ENCODE results near the gene TGFA.

Gene TGFA

DNA sequence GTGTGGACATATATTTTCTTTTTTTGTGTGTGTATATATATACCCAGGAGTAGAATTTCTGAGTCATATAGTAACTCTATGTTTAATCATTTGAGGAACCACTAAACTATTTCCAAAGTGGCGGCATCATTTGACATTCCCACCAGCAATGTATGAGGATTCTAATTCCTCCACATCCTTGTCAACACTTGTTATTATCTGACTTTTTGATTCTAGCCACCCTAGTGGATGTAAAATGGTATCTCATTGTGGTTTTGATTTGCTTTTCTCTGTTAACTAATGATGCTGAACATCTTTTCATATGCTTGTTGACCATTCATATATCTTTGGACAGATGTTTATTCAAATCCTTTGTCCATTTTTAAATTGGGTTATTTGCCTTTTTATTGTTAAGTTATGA is 120.3 kb downstream of the TGFA start:
- Histone ChIP-seq H3K4me3 (ENCODE audit: low read length, poor library complexity, severe bottlenecking) (no peak overlapping the region), H2AFZ (ENCODE audit: low read length) (no peak overlapping the region), H4K20me1 (ENCODE audit: insufficient read depth, low read length, poor library complexity, severe bottlenecking) (no peaks in the 10 kb centered on the region), H3K4me2 (ENCODE audit: low read depth, low read length, poor library complexity, severe bottlenecking) (no peak overlapping the region), H3K36me3 (ENCODE audit: insufficient read depth, low read length) (no peaks in the 10 kb centered on the region), H3K27me3 (ENCODE audit: insufficient read depth, low read length, poor library complexity, severe bottlenecking) (no peaks in the 10 kb centered on the region), H3K4me1 (ENCODE audit: insufficient read depth, low read length, poor library complexity, severe bottlenecking) (no peaks in the 10 kb centered on the region), H3K79me2 (ENCODE audit: insufficient read depth, low read length) (no peaks in the 10 kb centered on the region), H3K9ac (ENCODE audit: low read depth, low read length, poor library complexity, severe bottlenecking) (no peak overlapping the region), H3F3A (ENCODE audit: low read depth) (peaks cover 4% of the 10 kb centered on the region; the same call in 1 of the 2 replicates), H3K9me2 (replicated peaks; ENCODE audit: low read depth, low read length) (no peaks in the 10 kb centered on the region), H3K9me3 (ENCODE audit: insufficient read depth, low read depth, low read length) (no peaks in the 10 kb centered on the region)
- no peak for TF ChIP-seq EZH2phosphoT487 (IDR thresholded peaks at IDR 0.05; ENCODE audit: borderline replicate concordance)
- TF ChIP-seq, protein P1, sequence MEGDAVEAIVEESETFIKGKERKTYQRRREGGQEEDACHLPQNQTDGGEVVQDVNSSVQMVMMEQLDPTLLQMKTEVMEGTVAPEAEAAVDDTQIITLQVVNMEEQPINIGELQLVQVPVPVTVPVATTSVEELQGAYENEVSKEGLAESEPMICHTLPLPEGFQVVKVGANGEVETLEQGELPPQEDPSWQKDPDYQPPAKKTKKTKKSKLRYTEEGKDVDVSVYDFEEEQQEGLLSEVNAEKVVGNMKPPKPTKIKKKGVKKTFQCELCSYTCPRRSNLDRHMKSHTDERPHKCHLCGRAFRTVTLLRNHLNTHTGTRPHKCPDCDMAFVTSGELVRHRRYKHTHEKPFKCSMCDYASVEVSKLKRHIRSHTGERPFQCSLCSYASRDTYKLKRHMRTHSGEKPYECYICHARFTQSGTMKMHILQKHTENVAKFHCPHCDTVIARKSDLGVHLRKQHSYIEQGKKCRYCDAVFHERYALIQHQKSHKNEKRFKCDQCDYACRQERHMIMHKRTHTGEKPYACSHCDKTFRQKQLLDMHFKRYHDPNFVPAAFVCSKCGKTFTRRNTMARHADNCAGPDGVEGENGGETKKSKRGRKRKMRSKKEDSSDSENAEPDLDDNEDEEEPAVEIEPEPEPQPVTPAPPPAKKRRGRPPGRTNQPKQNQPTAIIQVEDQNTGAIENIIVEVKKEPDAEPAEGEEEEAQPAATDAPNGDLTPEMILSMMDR (conservative IDR thresholded peaks at IDR 0.05; ENCODE audit: low read length) = no peak

DNA sequence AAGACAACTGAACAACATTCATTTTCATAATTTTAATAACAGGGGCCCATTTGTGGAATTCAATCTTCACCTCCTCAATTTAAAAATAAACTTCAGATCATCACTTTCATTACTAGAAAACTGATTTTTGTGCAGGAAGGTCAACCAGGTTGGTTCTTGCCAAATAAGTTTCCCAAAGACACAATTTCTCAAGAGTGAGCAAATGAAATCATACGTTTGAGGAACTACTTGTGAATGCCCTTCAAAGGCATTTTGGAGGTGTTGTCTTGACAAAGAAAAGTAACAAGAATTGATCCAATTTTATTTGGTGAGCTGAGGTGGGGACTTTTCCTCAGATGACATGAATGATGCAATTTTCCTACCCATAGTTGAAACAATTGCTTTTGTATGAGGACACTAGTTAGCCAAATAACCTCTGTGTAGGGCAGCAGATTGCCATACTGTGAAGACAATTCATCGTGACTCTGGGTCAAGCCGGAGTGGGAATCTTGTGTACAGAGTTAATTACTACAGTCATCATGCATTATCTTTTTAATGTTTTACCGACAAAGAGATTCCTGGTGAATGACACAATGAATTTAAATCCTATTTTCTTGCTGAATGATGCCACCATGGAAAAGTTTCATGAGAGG is 121.8 kb downstream of the TGFA start:
- TF ChIP-seq, protein P1 (conservative IDR thresholded peaks at IDR 0.05; ENCODE audit: low read length) = no peak
- no peak for TF ChIP-seq EZH2phosphoT487 (IDR thresholded peaks at IDR 0.05; ENCODE audit: borderline replicate concordance)
- H3K9me2 ChIP-seq (replicated peaks; ENCODE audit: low read depth, low read length) = no peaks in the 10 kb centered on the region
- no peak overlapping the region for H3K9ac ChIP-seq (ENCODE audit: low read depth, low read length, poor library complexity, severe bottlenecking)
- no peak overlapping the region for H2AFZ ChIP-seq (ENCODE audit: low read length)
- no peaks in the 10 kb centered on the region for H3K27me3 ChIP-seq (ENCODE audit: insufficient read depth, low read length, poor library complexity, severe bottlenecking)
- no peak overlapping the region for H3K4me2 ChIP-seq (ENCODE audit: low read depth, low read length, poor library complexity, severe bottlenecking)
- no peak overlapping the region for H3K4me3 ChIP-seq (ENCODE audit: low read length, poor library complexity, severe bottlenecking)
- H4K20me1 ChIP-seq (ENCODE audit: insufficient read depth, low read length, poor library complexity, severe bottlenecking) = no peaks in the 10 kb centered on the region
- no peaks in the 10 kb centered on the region for H3K4me1 ChIP-seq (ENCODE audit: insufficient read depth, low read length, poor library complexity, severe bottlenecking)
- H3F3A ChIP-seq (ENCODE audit: low read depth) = peaks cover 4% of the 10 kb centered on the region; the same call in 1 of the 2 replicates
- no peaks in the 10 kb centered on the region for H3K9me3 ChIP-seq (ENCODE audit: insufficient read depth, low read depth, low read length)
- H3K36me3 ChIP-seq (ENCODE audit: insufficient read depth, low read length) = no peaks in the 10 kb centered on the region
- H3K79me2 ChIP-seq (ENCODE audit: insufficient read depth, low read length) = no peaks in the 10 kb centered on the region

DNA sequence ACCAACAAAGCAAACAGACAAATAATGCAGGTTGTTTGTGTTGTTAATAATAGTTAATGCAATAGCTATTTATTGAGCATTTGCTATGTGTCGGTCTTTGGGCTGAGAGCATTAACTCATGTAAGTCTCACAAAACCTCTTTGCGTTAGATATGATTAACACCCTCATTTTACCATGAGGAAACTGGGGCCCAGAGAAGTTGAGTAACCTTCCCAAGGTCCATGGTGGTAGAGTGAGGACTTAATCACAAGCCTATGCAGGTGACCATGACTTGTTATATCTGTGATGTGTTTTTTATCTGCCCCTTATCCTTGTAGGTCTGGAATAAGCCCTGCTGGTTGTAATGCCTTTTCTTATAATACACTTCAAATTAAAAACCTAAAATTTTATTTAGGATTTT is 127.3 kb downstream of the TGFA start:
- Histone ChIP-seq H3K9ac (ENCODE audit: low read depth, low read length, poor library complexity, severe bottlenecking) (no peak overlapping the region), H4K20me1 (ENCODE audit: insufficient read depth, low read length, poor library complexity, severe bottlenecking) (no peaks in the 10 kb centered on the region), H3K4me1 (ENCODE audit: insufficient read depth, low read length, poor library complexity, severe bottlenecking) (no peaks in the 10 kb centered on the region), H2AFZ (ENCODE audit: low read length) (no peak overlapping the region), H3K36me3 (ENCODE audit: insufficient read depth, low read length) (no peaks in the 10 kb centered on the region), H3K9me2 (replicated peaks; ENCODE audit: low read depth, low read length) (no peaks in the 10 kb centered on the region), H3K9me3 (ENCODE audit: insufficient read depth, low read depth, low read length) (no peaks in the 10 kb centered on the region), H3K4me2 (ENCODE audit: low read depth, low read length, poor library complexity, severe bottlenecking) (no peak overlapping the region), H3K4me3 (ENCODE audit: low read length, poor library complexity, severe bottlenecking) (no peak overlapping the region), H3K79me2 (ENCODE audit: insufficient read depth, low read length) (no peaks in the 10 kb centered on the region), H3K27me3 (ENCODE audit: insufficient read depth, low read length, poor library complexity, severe bottlenecking) (no peaks in the 10 kb centered on the region), H3F3A (ENCODE audit: low read depth) (no peaks in the 10 kb centered on the region)
- TF ChIP-seq, protein P1 (conservative IDR thresholded peaks at IDR 0.05; ENCODE audit: low read length) = no peak
